Glutamatergic neuron (in vitro differentiated cells): ENCODE data around the gene MRPS12. TPM values are rescaled to one million over a fixed set of nuclear protein-coding genes. Genes with fewer than 3 reads are reported as not detected.

ENCODE experiments used
- DNase-seq: peaks from one replicate; pipeline ENCODE4 v3.0.0; 2022
- H3K27ac Mint-ChIP-seq: one replicate; pipeline ENCODE4 v1.8.0; 2020; ENCODE audit warnings: mild to moderate bottlenecking, mixed read lengths, inconsistent platforms; ENCODE audit not compliant: unreplicated experiment
- H3K27me3 Mint-ChIP-seq: one replicate; pipeline ENCODE4 v1.8.0; 2020; ENCODE audit warnings: mild to moderate bottlenecking, moderate library complexity, mixed read lengths, inconsistent platforms; ENCODE audit not compliant: unreplicated experiment
- H3K36me3 Mint-ChIP-seq: one replicate; pipeline ENCODE4 v1.8.0; 2020; ENCODE audit warnings: mild to moderate bottlenecking, mixed read lengths, inconsistent platforms; ENCODE audit not compliant: unreplicated experiment
- H3K4me1 Mint-ChIP-seq: one replicate; pipeline ENCODE4 v1.8.0; 2020; ENCODE audit warnings: mild to moderate bottlenecking, low read depth, mixed read lengths, inconsistent platforms; ENCODE audit not compliant: unreplicated experiment
- H3K4me3 Mint-ChIP-seq: one replicate; pipeline ENCODE4 v1.8.0; 2020; ENCODE audit warnings: mild to moderate bottlenecking, mixed read lengths, inconsistent platforms; ENCODE audit not compliant: unreplicated experiment
- H3K9me3 Mint-ChIP-seq: one replicate; pipeline ENCODE4 v1.8.0; 2020; ENCODE audit warnings: mild to moderate bottlenecking, moderate library complexity, mixed read lengths, inconsistent platforms; ENCODE audit not compliant: unreplicated experiment
- total RNA-seq: library from RNA; stranded (reverse); fragmentation: NEBNext Ultra II Directional; extraction: Animal tissue kit (Norgen Biotek cat#: 25700); gene quantifications from one replicate; pipeline ENCODE4 v1.2.1, GENCODE V29; 2021; ENCODE audit not compliant: unreplicated experiment
- TF ChIP-seq, protein P1 (sequence below): fragments of 200-600 bp; sonication (generic); IDR thresholded peaks from one replicate; pipeline ENCODE4 v1.5.0; 2021; ENCODE audit not compliant: partially characterized antibody, unreplicated experiment

The MRPS12 gene
- total RNA-seq, 1 donor from 2014 or later: 30.4 TPM

DNA sequence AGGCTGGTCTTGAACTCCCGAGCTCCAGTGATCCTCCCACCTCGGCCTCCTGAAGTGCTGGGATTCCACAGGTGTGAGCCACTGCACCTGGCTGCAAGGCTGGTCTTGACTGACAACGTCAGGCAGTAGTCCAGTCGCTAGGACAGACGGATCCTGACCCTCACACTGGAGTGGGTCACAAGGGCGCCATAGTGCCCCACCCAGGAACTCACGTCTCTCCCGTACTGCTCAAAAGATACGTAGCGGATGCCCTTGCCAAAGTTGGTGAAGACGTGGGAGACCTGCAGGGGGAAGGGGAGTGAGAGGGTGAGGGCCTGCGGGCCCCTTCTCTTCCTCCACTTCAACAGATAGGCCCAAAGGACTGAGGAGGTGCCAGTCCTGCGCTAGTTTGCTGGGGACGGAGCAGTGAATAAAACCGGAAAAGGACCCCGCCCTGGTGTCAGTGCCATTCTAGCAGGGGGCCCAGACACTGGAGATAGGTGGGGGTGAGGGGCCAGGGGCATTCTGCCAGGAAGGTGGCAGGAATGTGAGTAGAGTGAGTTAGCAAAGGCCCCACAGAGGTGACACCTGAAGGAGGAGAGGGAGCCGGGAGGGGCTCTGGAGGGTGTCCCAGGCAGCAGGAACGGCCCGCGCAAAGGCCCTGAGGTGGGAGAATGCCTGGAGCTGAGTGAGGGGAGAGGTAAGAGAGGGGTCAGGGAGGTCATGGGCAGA is 11.9 kb downstream of the MRPS12 start:
- Mint-ChIP-seq H3K27me3 (peaks cover 8% of the 10 kb centered on the region), H3K4me1 (no peaks in the 10 kb centered on the region), H3K27ac (no peak overlapping the region), H3K9me3 (peaks cover 2% of the 10 kb centered on the region), H3K36me3 (peaks cover 5% of the 10 kb centered on the region), H3K4me3 (no peak overlapping the region)
- DNase-seq: no peak
- TF ChIP-seq, protein P1, sequence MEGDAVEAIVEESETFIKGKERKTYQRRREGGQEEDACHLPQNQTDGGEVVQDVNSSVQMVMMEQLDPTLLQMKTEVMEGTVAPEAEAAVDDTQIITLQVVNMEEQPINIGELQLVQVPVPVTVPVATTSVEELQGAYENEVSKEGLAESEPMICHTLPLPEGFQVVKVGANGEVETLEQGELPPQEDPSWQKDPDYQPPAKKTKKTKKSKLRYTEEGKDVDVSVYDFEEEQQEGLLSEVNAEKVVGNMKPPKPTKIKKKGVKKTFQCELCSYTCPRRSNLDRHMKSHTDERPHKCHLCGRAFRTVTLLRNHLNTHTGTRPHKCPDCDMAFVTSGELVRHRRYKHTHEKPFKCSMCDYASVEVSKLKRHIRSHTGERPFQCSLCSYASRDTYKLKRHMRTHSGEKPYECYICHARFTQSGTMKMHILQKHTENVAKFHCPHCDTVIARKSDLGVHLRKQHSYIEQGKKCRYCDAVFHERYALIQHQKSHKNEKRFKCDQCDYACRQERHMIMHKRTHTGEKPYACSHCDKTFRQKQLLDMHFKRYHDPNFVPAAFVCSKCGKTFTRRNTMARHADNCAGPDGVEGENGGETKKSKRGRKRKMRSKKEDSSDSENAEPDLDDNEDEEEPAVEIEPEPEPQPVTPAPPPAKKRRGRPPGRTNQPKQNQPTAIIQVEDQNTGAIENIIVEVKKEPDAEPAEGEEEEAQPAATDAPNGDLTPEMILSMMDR: no peak

DNA sequence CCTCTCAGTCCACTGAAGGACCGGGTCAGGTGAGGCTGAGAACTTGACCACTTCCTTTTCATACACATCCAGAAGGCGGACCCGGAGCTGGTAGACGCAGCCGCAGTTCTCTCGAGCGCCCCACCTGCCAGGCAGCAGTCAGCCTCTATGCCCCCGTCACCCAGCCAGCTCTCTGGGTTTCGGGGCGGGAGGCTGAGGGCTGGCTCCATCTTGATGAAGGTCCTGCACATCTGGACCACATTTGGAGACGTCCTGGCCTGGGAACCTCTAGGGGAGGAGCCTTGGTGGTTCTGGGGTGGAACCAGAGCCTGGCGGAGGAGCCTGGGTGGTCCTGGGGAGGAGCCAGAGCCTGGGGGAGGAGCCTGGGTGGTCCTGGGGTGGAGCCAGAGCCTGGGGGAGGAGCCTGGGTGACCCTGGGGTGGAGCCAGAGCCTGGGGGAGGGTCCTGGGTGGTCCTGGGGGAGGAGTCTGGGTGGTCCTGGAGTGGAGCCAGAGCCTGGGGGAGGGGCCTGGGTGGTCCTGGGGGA is 14.3 kb downstream of the MRPS12 start:
- H3K27ac Mint-ChIP-seq: no peak overlapping the region
- peaks cover 12% of the 10 kb centered on the region for H3K27me3 Mint-ChIP-seq
- H3K4me1 Mint-ChIP-seq: no peaks in the 10 kb centered on the region
- TF ChIP-seq, protein P1: no peak
- peaks cover 5% of the 10 kb centered on the region for H3K36me3 Mint-ChIP-seq
- no peak for DNase-seq
- peaks cover 5% of the 10 kb centered on the region for H3K9me3 Mint-ChIP-seq
- H3K4me3 Mint-ChIP-seq: no peak overlapping the region

DNA sequence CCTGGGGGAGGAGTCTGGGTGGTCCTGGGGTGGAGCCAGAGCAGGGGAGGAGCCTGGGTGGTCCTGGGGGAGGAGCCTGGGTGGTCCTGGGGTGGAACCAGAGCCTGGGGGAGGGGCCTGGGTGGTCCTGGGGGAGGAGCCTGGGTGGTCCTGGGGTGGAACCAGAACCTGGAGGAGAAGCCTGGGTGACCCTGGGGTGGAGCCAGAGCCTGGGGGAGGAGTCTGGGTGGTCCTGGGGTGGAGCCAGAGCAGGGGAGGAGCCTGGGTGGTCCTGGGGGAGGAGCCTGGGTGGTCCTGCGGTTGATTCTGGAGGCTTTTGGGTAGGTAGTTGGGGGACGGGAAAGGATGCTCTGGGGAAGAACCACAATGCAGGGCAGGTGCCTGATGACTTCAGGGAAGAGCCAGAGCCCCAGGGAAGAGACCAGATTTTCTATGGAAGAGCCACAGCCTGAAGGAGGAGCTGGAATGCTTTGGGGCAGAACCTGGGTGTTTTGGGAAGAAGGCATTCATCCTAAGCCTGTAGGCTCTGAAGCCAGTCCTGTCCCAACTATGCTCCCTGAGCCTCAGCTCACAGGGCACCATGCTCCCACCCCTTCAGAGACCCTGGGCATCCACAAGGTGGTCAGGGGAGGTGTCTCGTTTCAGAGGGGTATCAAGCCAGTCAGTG is 15.0 kb downstream of the MRPS12 start:
- Mint-ChIP-seq H3K4me3 (no peak overlapping the region), H3K36me3 (peaks cover 5% of the 10 kb centered on the region), H3K4me1 (no peaks in the 10 kb centered on the region), H3K27ac (no peak overlapping the region), H3K27me3 (peaks cover 12% of the 10 kb centered on the region), H3K9me3 (peaks cover 5% of the 10 kb centered on the region)
- TF ChIP-seq, protein P1: no peak
- DNase-seq: no peak

DNA sequence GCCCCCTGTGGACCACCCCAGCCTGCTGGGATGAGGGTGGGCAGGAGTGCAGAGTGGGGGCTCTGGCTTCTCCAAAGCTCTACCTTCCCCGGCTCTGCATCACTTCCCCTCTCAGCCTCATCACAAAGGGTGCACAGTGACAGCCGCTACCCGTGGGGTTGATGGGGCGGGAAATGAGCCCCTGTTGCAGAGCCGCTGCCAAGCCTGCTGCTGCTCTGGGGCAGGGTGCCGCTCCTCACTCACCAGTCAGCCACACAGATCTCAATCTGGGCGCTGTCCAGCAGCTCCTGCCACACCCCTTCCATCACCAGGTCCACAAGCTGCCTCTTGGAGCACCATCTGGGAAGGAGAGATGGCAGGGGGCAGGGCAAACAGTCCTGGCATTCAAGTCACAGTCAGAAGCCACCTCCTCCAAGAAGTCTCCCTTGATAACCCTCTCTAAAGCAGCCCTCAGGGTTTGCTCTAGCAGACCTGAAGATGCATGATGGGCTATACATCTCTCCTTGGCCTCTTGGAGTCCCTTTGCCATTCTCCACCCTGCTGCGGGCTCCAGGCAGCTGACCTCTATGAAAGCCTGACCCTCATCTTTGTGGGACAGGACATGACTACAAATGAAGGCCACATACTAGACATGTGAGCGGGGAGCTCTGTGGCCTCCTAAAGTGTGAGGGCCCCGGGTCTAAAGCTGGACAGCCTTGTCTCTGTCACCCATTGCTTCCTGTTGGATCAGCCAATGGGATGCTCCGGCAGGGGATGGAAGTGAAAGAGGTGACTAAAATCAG is 15.7 kb downstream of the MRPS12 start:
- TF ChIP-seq, protein P1: no peak
- Mint-ChIP-seq H3K4me3 (no peak overlapping the region), H3K9me3 (peaks cover 3% of the 10 kb centered on the region), H3K27ac (no peak overlapping the region), H3K4me1 (no peaks in the 10 kb centered on the region), H3K27me3 (peaks cover 14% of the 10 kb centered on the region), H3K36me3 (peaks cover 5% of the 10 kb centered on the region)
- DNase-seq: no peak
